ENCODE data around the gene UBE2J2. TPM values are rescaled to one million over a fixed set of nuclear protein-coding genes. Genes with fewer than 3 reads are reported as not detected.
"Not testable (repeated sequence)": the region's sequence is repeated elsewhere in the genome, so short reads cannot be mapped to it uniquely, and the experiment has no call there.

Gene UBE2J2
- total RNA-seq, 1 donor from 2014 or later = 36.9 TPM

DNA sequence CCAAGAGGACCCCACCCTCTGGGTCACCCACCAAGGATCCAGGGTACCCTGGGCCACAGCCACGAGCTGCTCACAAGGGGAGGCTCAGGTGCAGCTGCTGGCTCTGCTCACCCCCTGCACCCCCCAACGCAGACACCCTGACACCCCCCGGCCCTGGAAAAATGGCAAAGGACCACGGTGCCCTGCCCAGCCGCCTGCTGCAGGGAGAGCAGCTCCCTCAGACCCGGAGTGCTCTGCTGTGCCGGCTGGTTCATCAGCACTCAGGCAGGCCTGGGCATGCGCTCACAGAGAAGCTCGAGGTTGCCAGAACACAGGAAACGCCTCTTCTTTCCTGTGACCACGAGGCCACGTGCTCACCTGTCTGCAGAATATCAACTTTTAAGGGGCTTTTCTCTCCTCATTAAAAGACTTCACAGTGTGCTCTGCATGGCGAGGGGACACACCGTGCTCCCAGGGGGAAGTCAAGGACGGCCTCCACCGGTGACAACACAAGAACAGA is 22.8 kb downstream of the UBE2J2 start:
- Histone ChIP-seq H3K36me3 (peaks cover 35% of the 10 kb centered on the region), H3K9me3 (replicated peaks) (no peaks in the 10 kb centered on the region), H3K4me3 (no peak overlapping the region), H3K4me1 (peaks cover 12% of the 10 kb centered on the region), H3K27ac (replicated peaks) (no peak overlapping the region), H3K27me3 (ENCODE audit: low read depth) (peaks cover 20% of the 10 kb centered on the region)
- intact Hi-C loops (cut with micrococcal nuclease) = no loop called here
- no peak for TF ChIP-seq CTCF (IDR thresholded peaks at IDR 0.05; ENCODE audit: borderline replicate concordance)
- DNase-seq = no peak

DNA sequence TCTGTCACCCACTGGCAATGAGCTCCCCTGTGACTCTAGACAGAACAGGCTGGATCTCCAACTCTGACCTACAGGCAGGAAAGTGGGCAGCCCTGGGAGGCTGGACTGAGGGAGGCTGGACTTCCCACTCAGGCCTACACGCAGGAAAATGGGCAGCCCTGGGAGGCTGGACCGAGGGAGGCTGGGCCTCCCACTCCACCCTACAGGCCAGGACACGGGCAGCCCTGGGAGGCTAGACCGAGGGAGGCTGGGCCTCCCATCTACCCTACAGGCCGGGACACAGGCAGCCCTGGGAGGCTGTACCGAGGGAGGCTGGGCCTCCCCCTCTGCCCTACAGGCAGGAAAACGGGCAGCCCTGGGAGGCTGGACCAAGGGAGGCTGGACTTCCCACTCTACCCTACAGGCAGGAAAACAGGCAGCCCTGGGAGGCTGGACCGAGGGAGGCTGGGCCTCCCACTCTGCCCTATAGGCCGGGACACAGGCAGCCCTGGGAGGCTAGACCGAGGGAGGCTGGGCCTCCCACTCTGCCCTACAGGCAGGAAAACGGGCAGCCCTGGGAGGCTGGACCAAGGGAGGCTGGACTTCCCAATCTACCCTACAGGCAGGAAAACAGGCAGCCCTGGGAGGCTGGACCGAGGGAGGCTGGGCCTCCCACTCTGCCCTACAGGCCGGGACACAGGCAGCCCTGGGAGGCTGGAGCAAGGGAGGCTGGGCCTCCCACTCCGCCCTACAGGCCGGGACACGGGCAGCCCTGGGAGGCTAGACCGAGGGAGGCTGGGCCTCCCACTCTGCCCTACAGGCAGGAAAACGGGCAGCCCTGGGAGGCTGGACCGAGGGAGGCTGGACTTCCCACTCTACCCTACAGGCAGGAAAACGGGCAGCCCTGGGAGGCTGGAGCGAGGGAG is 25.4 kb downstream of the UBE2J2 start:
- H3K27ac ChIP-seq (replicated peaks); H3K9me3 ChIP-seq (replicated peaks); DNase-seq; intact Hi-C loops (cut with micrococcal nuclease); H3K36me3 ChIP-seq; H3K4me3 ChIP-seq: not testable (repeated sequence)
- Histone ChIP-seq H3K27me3 (ENCODE audit: low read depth) (peaks cover 41% of the 10 kb centered on the region), H3K4me1 (peaks cover 13% of the 10 kb centered on the region)

GRCh38 chr1:1247341-1247913 is 26.2 kb downstream of the UBE2J2 start:
- Histone ChIP-seq H3K9me3 (replicated peaks) (no peaks in the 10 kb centered on the region), H3K4me1 (peaks cover 13% of the 10 kb centered on the region), H3K27ac (replicated peaks) (no peak overlapping the region), H3K27me3 (ENCODE audit: low read depth) (peaks cover 46% of the 10 kb centered on the region), H3K36me3 (peaks cover under 1% of the 10 kb centered on the region), H3K4me3 (no peak overlapping the region)
- no peak for DNase-seq
- TF ChIP-seq CTCF (IDR thresholded peaks at IDR 0.05; ENCODE audit: borderline replicate concordance) = no peak
- intact Hi-C loops (cut with micrococcal nuclease) = no loop called here

- DNase-seq = no peak
- Histone ChIP-seq H3K27me3 (ENCODE audit: low read depth) (peaks cover 52% of the 10 kb centered on the region), H3K9me3 (replicated peaks) (no peaks in the 10 kb centered on the region), H3K4me3 (peak within 1 kb of the TSS; percentile 21), H3K27ac (replicated peaks) (no peak within 1 kb of the TSS), H3K4me1 (peaks cover 13% of the 10 kb centered on the region), H3K36me3 (no peaks in the 10 kb centered on the region)
- TF ChIP-seq CTCF (IDR thresholded peaks at IDR 0.05; ENCODE audit: borderline replicate concordance) = no peak
- intact Hi-C loops (cut with micrococcal nuclease) = no loop called here
These were observed 26.9 kb downstream of the UBE2J2 start, which contains the start of gene C1QTNF12 for GRCh38 chr1:1246577-1247340. TSS of gene C1QTNF12 (minus strand) at chr1:1246722. CDS start at chr1:1246690, 32 bp downstream.

- H3K4me1 ChIP-seq = peaks cover 13% of the 10 kb centered on the region
- H3K27me3 ChIP-seq (ENCODE audit: low read depth) = peaks cover 60% of the 10 kb centered on the region
- intact Hi-C loops (cut with micrococcal nuclease) = no loop called here
- no peaks in the 10 kb centered on the region for H3K9me3 ChIP-seq (replicated peaks)
- H3K4me3 ChIP-seq = peak overlapping the region; percentile 21
- H3K27ac ChIP-seq (replicated peaks) = no peak overlapping the region
- no peaks in the 10 kb centered on the region for H3K36me3 ChIP-seq
- TF ChIP-seq CTCF (IDR thresholded peaks at IDR 0.05; ENCODE audit: borderline replicate concordance) = no peak
- no peak for DNase-seq
These were observed 27.7 kb downstream of the UBE2J2 start for GRCh38 chr1:1245817-1246576.

Data from left ventricle myocardium inferior (tissue), 1 donor.